Karpas-422 (cell line): ENCODE results near the gene PIK3C3. TPM values are rescaled to one million over a fixed set of nuclear protein-coding genes. Genes with fewer than 3 reads are reported as not detected.
"Not testable (repeated sequence)": the region's sequence is repeated elsewhere in the genome, so short reads cannot be mapped to it uniquely, and the experiment has no call there.

ENCODE experiments used
- DNase-seq: peaks from one replicate; pipeline ENCODE4 v3.0.0-alpha.2; 2015
- H2AFZ ChIP-seq: fragments of 200-600 bp; sonication (generic); 2 replicates; pipeline ENCODE4 v1.6.1; 2014; ENCODE audit warnings: antibody characterized with exemption, low read length, mixed read lengths
- H3K27ac ChIP-seq: fragments of 200-600 bp; sonication (generic); 2 replicates; pipeline ENCODE4 v1.5.1; 2014; ENCODE audit warnings: mild to moderate bottlenecking, low read length, moderate library complexity
- H3K27me3 ChIP-seq: fragments of 200-600 bp; sonication (generic); 2 replicates; pipeline ENCODE4 v1.6.1; 2014; ENCODE audit warnings: low read length, mixed read lengths
- H3K36me3 ChIP-seq: fragments of 200-600 bp; sonication (generic); 2 replicates; pipeline ENCODE4 v1.6.1; 2014; ENCODE audit warnings: low read length, mixed read lengths; ENCODE audit not compliant: insufficient read depth
- H3K4me1 ChIP-seq: fragments of 200-600 bp; sonication (generic); 2 replicates; pipeline ENCODE4 v1.6.1; 2014; ENCODE audit warnings: mild to moderate bottlenecking, low read length, mixed read lengths
- H3K4me2 ChIP-seq: fragments of 200-600 bp; sonication (generic); 2 replicates; pipeline ENCODE4 v1.6.1; 2014; ENCODE audit warnings: low read length, low read depth, mild to moderate bottlenecking; ENCODE audit not compliant: poor library complexity, severe bottlenecking
- H3K4me3 ChIP-seq: fragments of 200-600 bp; sonication (generic); 2 replicates; pipeline ENCODE4 v1.5.1; 2014; ENCODE audit warnings: mild to moderate bottlenecking, antibody characterized with exemption, low read length, mixed read lengths
- H3K79me2 ChIP-seq: fragments of 200-600 bp; sonication (generic); 2 replicates; pipeline ENCODE4 v1.6.1; 2014; ENCODE audit warnings: mild to moderate bottlenecking, low read length, mixed read lengths
- H3K9ac ChIP-seq: fragments of 200-600 bp; sonication (generic); 2 replicates; pipeline ENCODE4 v1.6.0; 2014; ENCODE audit warnings: low read length
- H3K9me2 ChIP-seq: fragments of 200-600 bp; sonication (generic), shearing (Covaris generic); replicated peaks from 2 replicates; pipeline ENCODE4 v1.6.0; 2014; ENCODE audit warnings: mild to moderate bottlenecking, low read length, moderate library complexity; ENCODE audit not compliant: insufficient read depth
- H3K9me3 ChIP-seq: fragments of 300-700, 200-600 bp; sonication (generic); 2 replicates; pipeline ENCODE4 v1.6.1; 2014; ENCODE audit warnings: low read length, mixed read lengths
- H4K20me1 ChIP-seq: fragments of 200-600 bp; sonication (generic); 2 replicates; pipeline ENCODE4 v1.6.1; 2014; ENCODE audit warnings: mild to moderate bottlenecking, antibody characterized with exemption, low read length, low read depth; ENCODE audit not compliant: insufficient read depth
- total RNA-seq: library from RNA; depleted of rRNA; stranded (reverse); fragments of >200 nt; shearing (Covaris generic); gene quantifications from 2 replicates; pipeline ENCODE4 v1.2.3, GENCODE V29; 2014; ENCODE audit warnings: low replicate concordance

PIK3C3 gene
- total RNA-seq, 1 experiment from 2014 or later: 61.1 TPM

- not testable (repeated sequence) for H3K27ac ChIP-seq, DNase-seq, H4K20me1 ChIP-seq, H3K4me2 ChIP-seq, H2AFZ ChIP-seq, H3K79me2 ChIP-seq, H3K27me3 ChIP-seq, H3K9ac ChIP-seq, H3K4me3 ChIP-seq, H3K9me2 ChIP-seq, H3K9me3 ChIP-seq
- Histone ChIP-seq H3K36me3 (peaks cover 19% of the 10 kb centered on the region; the same call in 1 of the 2 replicates), H3K4me1 (peaks cover 19% of the 10 kb centered on the region)
Observed at GRCh38 chr18:42049536-42049935, 94.5 kb downstream of the PIK3C3 start.

- DNase-seq: no peak
- Histone ChIP-seq H3K9ac (no peak overlapping the region), H3K79me2 (no peaks in the 10 kb centered on the region), H3K27ac (no peak overlapping the region), H3K4me2 (no peak overlapping the region), H3K36me3 (peaks cover 12% of the 10 kb centered on the region; the same call in 1 of the 2 replicates), H3K4me1 (peaks cover 19% of the 10 kb centered on the region), H3K4me3 (no peak overlapping the region), H3K27me3 (no peaks in the 10 kb centered on the region), H3K9me2 (no peaks in the 10 kb centered on the region), H4K20me1 (no peaks in the 10 kb centered on the region), H3K9me3 (no peaks in the 10 kb centered on the region), H2AFZ (no peak overlapping the region)
Observed at GRCh38 chr18:42051411-42051810, 96.4 kb downstream of the PIK3C3 start.

GRCh38 chr18:42052122-42052708 lies 97.2 kb downstream of the PIK3C3 start:
- Histone ChIP-seq H3K4me1 (peaks cover 19% of the 10 kb centered on the region), H3K9ac (no peak overlapping the region), H3K4me2 (peak overlapping the region; percentile 45), H3K36me3 (peaks cover 12% of the 10 kb centered on the region; the same call in 1 of the 2 replicates), H3K9me3 (no peaks in the 10 kb centered on the region), H3K27ac (peak overlapping the region; percentile 52), H3K9me2 (no peaks in the 10 kb centered on the region), H2AFZ (peak overlapping the region; percentile 70; the same call in 1 of the 2 replicates), H3K27me3 (no peaks in the 10 kb centered on the region), H3K4me3 (no peak overlapping the region), H4K20me1 (no peaks in the 10 kb centered on the region), H3K79me2 (no peaks in the 10 kb centered on the region)
- peak; percentile 80 for DNase-seq

GRCh38 chr18:42053188-42053781 lies 98.3 kb downstream of the PIK3C3 start:
- Histone ChIP-seq H3K36me3 (peaks cover 12% of the 10 kb centered on the region; the same call in 1 of the 2 replicates), H3K9me2 (no peaks in the 10 kb centered on the region), H3K4me1 (peaks cover 28% of the 10 kb centered on the region), H3K4me2 (peak overlapping the region; percentile 45), H3K27ac (peak overlapping the region; percentile 52), H3K79me2 (no peaks in the 10 kb centered on the region), H3K9me3 (no peaks in the 10 kb centered on the region), H2AFZ (peak overlapping the region; percentile 46; the same call in 1 of the 2 replicates), H3K27me3 (no peaks in the 10 kb centered on the region), H3K9ac (peak overlapping the region; percentile 35), H3K4me3 (no peak overlapping the region), H4K20me1 (no peaks in the 10 kb centered on the region)
- DNase-seq: peak; percentile 87

- Histone ChIP-seq H3K9ac (no peak overlapping the region), H3K4me2 (no peak overlapping the region), H3K9me2 (no peaks in the 10 kb centered on the region), H3K36me3 (0 out of 2 replicates have a peak, but pooled peaks cover 8% of the 10 kb centered on the region), H3K27me3 (no peaks in the 10 kb centered on the region), H2AFZ (no peak overlapping the region), H3K4me1 (peaks cover 13% of the 10 kb centered on the region), H4K20me1 (no peaks in the 10 kb centered on the region), H3K79me2 (no peaks in the 10 kb centered on the region), H3K9me3 (no peaks in the 10 kb centered on the region), H3K4me3 (no peak overlapping the region), H3K27ac (no peak overlapping the region)
- no peak for DNase-seq
Observed at GRCh38 chr18:42064109-42064508, 109.1 kb downstream of the PIK3C3 start.

GRCh38 chr18:42067518-42067917 lies 112.5 kb downstream of the PIK3C3 start:
- H3K9me2 ChIP-seq: no peaks in the 10 kb centered on the region
- peaks cover 29% of the 10 kb centered on the region for H3K36me3 ChIP-seq
- no peaks in the 10 kb centered on the region for H3K27me3 ChIP-seq
- H3K9me3 ChIP-seq: no peaks in the 10 kb centered on the region
- no peaks in the 10 kb centered on the region for H4K20me1 ChIP-seq
- H3K27ac ChIP-seq: no peak overlapping the region
- no peak overlapping the region for H3K4me2 ChIP-seq
- no peak overlapping the region for H3K4me3 ChIP-seq
- no peak overlapping the region for H3K9ac ChIP-seq
- H3K4me1 ChIP-seq: peaks cover 30% of the 10 kb centered on the region
- no peak for DNase-seq
- H3K79me2 ChIP-seq: no peaks in the 10 kb centered on the region
- H2AFZ ChIP-seq: no peak overlapping the region

- no peak for DNase-seq
- H2AFZ ChIP-seq: no peak overlapping the region
- no peaks in the 10 kb centered on the region for H3K9me2 ChIP-seq
- H3K4me2 ChIP-seq: no peak overlapping the region
- H3K4me3 ChIP-seq: no peak overlapping the region
- no peaks in the 10 kb centered on the region for H3K27me3 ChIP-seq
- peaks cover 30% of the 10 kb centered on the region for H3K4me1 ChIP-seq
- peaks cover 30% of the 10 kb centered on the region for H3K36me3 ChIP-seq
- no peak overlapping the region for H3K27ac ChIP-seq
- no peaks in the 10 kb centered on the region for H4K20me1 ChIP-seq
- H3K79me2 ChIP-seq: no peaks in the 10 kb centered on the region
- H3K9me3 ChIP-seq: no peaks in the 10 kb centered on the region
- H3K9ac ChIP-seq: no peak overlapping the region
Observed at GRCh38 chr18:42068030-42068429, 113.0 kb downstream of the PIK3C3 start.

- peak overlapping the region; percentile 14 for H3K4me2 ChIP-seq
- no peaks in the 10 kb centered on the region for H3K27me3 ChIP-seq
- no peaks in the 10 kb centered on the region for H3K79me2 ChIP-seq
- no peaks in the 10 kb centered on the region for H3K9me2 ChIP-seq
- peak; percentile 51 for DNase-seq
- H3K36me3 ChIP-seq: peaks cover 39% of the 10 kb centered on the region
- no peaks in the 10 kb centered on the region for H3K9me3 ChIP-seq
- no peaks in the 10 kb centered on the region for H4K20me1 ChIP-seq
- H3K27ac ChIP-seq: peak overlapping the region; percentile 62
- H3K9ac ChIP-seq: no peak overlapping the region
- H3K4me1 ChIP-seq: peaks cover 28% of the 10 kb centered on the region
- no peak overlapping the region for H2AFZ ChIP-seq
- no peak overlapping the region for H3K4me3 ChIP-seq
Observed at GRCh38 chr18:42069036-42069435, 114.0 kb downstream of the PIK3C3 start.
